ENCODE measurements around the gene SRI. TPM values are rescaled to one million over a fixed set of nuclear protein-coding genes. Genes with fewer than 3 reads are reported as not detected.
A peak's percentile ranks its signal among the peaks of the same experiment; 100 is the strongest.

SRI gene
- polyA plus RNA-seq, 1 of the 3 experiments (the other 2 are of a cell fraction) = 197 TPM

DNA sequence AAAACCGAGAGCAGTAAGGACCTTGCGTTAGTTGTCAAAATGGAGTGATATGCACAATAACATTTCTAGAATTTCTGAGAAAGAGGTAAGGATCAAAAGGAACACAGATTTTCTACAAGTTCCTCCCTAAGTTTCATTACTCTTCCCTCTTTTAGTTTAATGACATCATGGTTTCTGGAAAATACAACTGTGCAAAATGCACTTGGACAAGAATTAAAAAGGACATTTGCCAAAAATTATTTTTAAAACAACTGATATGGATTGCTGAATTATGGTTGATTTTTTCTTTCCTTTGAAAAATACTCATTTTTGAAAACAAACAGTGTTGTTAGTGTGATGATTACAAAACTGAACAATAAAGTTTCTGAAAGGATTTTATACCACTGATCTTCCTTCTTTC, 52.1 kb downstream of the SRI start (continued):
- no peak for TF ChIP-seq RXRA (IDR thresholded peaks at IDR 0.05; ENCODE audit: borderline replicate concordance, low read depth)
- no peak for TF ChIP-seq TAF1 (IDR thresholded peaks at IDR 0.05; ENCODE audit: borderline replicate concordance, low read depth, low read length)
- TF ChIP-seq PBX3 (IDR thresholded peaks at IDR 0.05) = no peak
- no peak for TF ChIP-seq IRF3 (IDR thresholded peaks at IDR 0.05; ENCODE audit: low read depth, low read length)
- TF ChIP-seq EP300 (IDR thresholded peaks at IDR 0.05; ENCODE audit: borderline replicate concordance in 1 of 2, low read depth in 1 of 2, low read length in 1 of 2) = no peak
- no peak for TF ChIP-seq MAX (IDR thresholded peaks at IDR 0.05; ENCODE audit: low read depth)
- TF ChIP-seq NRF1 (IDR thresholded peaks at IDR 0.05; ENCODE audit: low read depth, low read length) = no peak

DNA sequence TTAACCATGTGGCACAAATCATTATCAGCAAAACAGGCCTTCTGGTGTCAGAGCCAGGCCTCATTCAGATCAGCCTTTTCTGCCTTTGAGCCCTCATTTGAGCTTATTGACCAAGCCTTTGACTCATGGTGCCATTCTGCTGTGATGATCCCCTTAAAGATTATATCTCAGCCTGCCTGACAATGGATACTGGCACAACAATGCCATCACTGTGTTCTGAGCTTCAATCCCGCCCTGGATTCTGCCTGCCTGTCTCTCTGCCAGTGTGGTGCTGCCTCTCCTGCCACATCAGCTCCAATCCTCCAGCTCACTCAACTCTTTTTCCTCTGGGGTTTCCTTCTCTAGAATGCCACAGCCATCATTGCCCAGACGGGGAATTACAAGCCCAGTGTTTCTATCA, 52.6 kb downstream of the SRI start:
- no peaks in the 10 kb centered on the region for H3K27me3 ChIP-seq (ENCODE audit: insufficient read depth)
- H3K9me2 ChIP-seq = no peaks in the 10 kb centered on the region
- H3K36me3 ChIP-seq (replicated peaks in 1 of 2; ENCODE audit: control insufficient read depth in 1 of 2, insufficient read depth in 2 of 2, low read length in 1 of 2) = peaks cover 0 to 13% of the 10 kb centered on the region in 2 experiments
- no peak overlapping the region for H3K4me2 ChIP-seq
- TF ChIP-seq, protein P1, sequence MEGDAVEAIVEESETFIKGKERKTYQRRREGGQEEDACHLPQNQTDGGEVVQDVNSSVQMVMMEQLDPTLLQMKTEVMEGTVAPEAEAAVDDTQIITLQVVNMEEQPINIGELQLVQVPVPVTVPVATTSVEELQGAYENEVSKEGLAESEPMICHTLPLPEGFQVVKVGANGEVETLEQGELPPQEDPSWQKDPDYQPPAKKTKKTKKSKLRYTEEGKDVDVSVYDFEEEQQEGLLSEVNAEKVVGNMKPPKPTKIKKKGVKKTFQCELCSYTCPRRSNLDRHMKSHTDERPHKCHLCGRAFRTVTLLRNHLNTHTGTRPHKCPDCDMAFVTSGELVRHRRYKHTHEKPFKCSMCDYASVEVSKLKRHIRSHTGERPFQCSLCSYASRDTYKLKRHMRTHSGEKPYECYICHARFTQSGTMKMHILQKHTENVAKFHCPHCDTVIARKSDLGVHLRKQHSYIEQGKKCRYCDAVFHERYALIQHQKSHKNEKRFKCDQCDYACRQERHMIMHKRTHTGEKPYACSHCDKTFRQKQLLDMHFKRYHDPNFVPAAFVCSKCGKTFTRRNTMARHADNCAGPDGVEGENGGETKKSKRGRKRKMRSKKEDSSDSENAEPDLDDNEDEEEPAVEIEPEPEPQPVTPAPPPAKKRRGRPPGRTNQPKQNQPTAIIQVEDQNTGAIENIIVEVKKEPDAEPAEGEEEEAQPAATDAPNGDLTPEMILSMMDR (IDR thresholded peaks at IDR 0.05) = no peak
- TF ChIP-seq RCOR1 (IDR thresholded peaks at IDR 0.05; ENCODE audit: low read length) = peak; percentile 18; the same call in 1 of the 2 replicates
- TF ChIP-seq EP300 (IDR thresholded peaks at IDR 0.05; ENCODE audit: borderline replicate concordance in 1 of 2, low read depth in 1 of 2, low read length in 1 of 2) = peak in 1 of 2 experiments; percentile 40; a peak in 1 of 4 replicates
- TF ChIP-seq ELF1 (IDR thresholded peaks at IDR 0.05) = no peak
- peak; percentile 44 for TF ChIP-seq CHD2 (IDR thresholded peaks at IDR 0.05; ENCODE audit: low read length, partially characterized antibody)
- TF ChIP-seq ZBTB33 (IDR thresholded peaks at IDR 0.05; ENCODE audit: borderline replicate concordance, low read depth) = no peak
- peak; percentile 51 for TF ChIP-seq GATA2 (CRISPR knock-in tag; IDR thresholded peaks at IDR 0.05)
- TF ChIP-seq MXI1 (IDR thresholded peaks at IDR 0.05; ENCODE audit: low read depth, low read length) = peak; percentile 81; the same call in 1 of the 2 replicates
- TF ChIP-seq SIN3A (IDR thresholded peaks at IDR 0.05; ENCODE audit: borderline replicate concordance, low read depth, low read length) = no peak
- peak; percentile 19 for DNase-seq
- peak overlapping the region in 1 of 2 experiments; percentile 63; a peak in 2 of 4 replicates for H3K27ac ChIP-seq (ENCODE audit: low read depth in 2 of 2, low read length in 1 of 2)
- no peaks in the 10 kb centered on the region for H3F3A ChIP-seq (replicated peaks; ENCODE audit: insufficient read depth)
- no peaks in the 10 kb centered on the region for H3K9me3 ChIP-seq
- H3K4me1 ChIP-seq (ENCODE audit: control insufficient read depth in 1 of 2, insufficient read depth in 2 of 2, low read depth in 1 of 2, low read length in 1 of 2) = peaks cover 0 to 8% of the 10 kb centered on the region in 2 experiments; a peak in 2 of 4 replicates
- no peak overlapping the region for H2AFZ ChIP-seq (ENCODE audit: low read depth)
- POLR2A ChIA-PET = no interaction called here
- no peak overlapping the region for H3K9ac ChIP-seq
- H3K4me3 ChIP-seq (ENCODE audit: low read depth in 2 of 2, low read length in 1 of 2) = no peak overlapping the region
- 82% methylated on average over 2 of the region's 2 CpGs for WGBS (ENCODE audit: low lambda C conversion rate)
- no peaks in the 10 kb centered on the region for H4K20me1 ChIP-seq (ENCODE audit: insufficient read depth)
- H3K79me2 ChIP-seq (ENCODE audit: insufficient read depth) = no peaks in the 10 kb centered on the region
- CTCF ChIA-PET = interaction anchor here (0.8 to 3.3 kb wide), 3 partner anchors 24 to 369 kb away, joined by 3 to 24 read pairs (median 4); no protein-coding TSS in a partner anchor

All from SK-N-SH (cell line).